ENCODE measurements around the gene ZNF232. TPM values are rescaled to one million over a fixed set of nuclear protein-coding genes. Genes with fewer than 3 reads are reported as not detected.
"Not testable (repeated sequence)": the region's sequence is repeated elsewhere in the genome, so short reads cannot be mapped to it uniquely, and the experiment has no call there.

ZNF232 gene
- 4.1 TPM for total RNA-seq
- long read RNA-seq, partial matches to known transcripts, result 2 of 5 reads
- long read RNA-seq, other reads (novel, unspliced or antisense), result 3 of 5 reads

GRCh38 chr17:5111402-5112204 is at the start of gene ZNF232:
TSS of gene ZNF232 (minus strand) at chr17:5111878. CDS start at chr17:5111822, 56 bp downstream.
- intact Hi-C loops (cut with micrococcal nuclease), result no loop called here
- TF ChIP-seq CTCF (IDR thresholded peaks at IDR 0.05; ENCODE audit: borderline replicate concordance), result no peak
- peak; percentile 94 for DNase-seq
- H3K4me3 ChIP-seq, result peak within 1 kb of the TSS; percentile 88
- H3K36me3 ChIP-seq, result peaks cover 34% of the 10 kb centered on the region
- H3K9me3 ChIP-seq (replicated peaks), result no peaks in the 10 kb centered on the region
- H3K4me1 ChIP-seq, result peaks cover 26% of the 10 kb centered on the region
- peaks cover 25% of the 10 kb centered on the region for H3K27me3 ChIP-seq (ENCODE audit: low read depth)
- peak within 1 kb of the TSS; percentile 86 for H3K27ac ChIP-seq (replicated peaks)

DNA sequence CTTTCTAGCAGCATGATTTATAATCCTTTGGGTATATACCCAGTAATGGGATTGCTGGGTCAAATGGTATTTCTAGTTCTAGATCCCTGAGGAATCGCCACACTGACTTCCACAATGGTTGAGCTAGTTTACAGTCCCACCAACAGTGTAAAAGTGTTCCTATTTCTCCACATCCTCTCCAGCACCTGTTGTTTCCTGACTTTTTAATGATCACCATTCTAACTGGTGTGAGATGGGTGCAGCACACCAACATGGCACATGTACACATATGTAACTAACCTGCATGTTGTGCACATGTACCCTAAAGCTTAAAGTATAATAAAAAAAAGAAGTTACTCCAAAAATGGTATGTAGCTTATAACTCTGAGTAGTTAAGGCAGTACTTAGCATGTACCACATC is 49.0 kb upstream of the ZNF232 start:
- intact Hi-C loops (cut with micrococcal nuclease); H3K9me3 ChIP-seq (replicated peaks); DNase-seq; H3K27ac ChIP-seq (replicated peaks); H3K36me3 ChIP-seq; H3K4me3 ChIP-seq; H3K4me1 ChIP-seq: not testable (repeated sequence)
- peaks cover 27% of the 10 kb centered on the region for H3K27me3 ChIP-seq (ENCODE audit: low read depth)

DNA sequence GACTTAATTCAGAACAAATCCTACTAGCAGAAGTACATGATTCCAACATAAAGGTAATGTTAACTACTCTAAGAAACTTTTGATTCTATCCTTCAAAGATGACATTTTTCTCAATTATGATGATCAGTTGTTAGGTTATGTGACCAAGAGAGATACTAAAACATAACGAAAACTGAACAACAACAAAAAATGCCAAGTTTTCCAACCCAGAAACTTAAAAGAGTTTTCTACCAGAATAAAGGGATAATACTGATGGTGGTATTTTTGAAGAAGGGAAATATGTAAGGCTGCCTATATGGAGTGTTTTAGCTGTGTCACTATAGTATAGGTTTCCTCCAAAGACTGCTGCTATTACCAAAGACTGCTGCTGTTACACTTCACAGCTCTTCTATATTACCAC is 34.4 kb upstream of the ZNF232 start:
- H3K4me1 ChIP-seq; H3K9me3 ChIP-seq (replicated peaks); H3K36me3 ChIP-seq; H3K4me3 ChIP-seq; intact Hi-C loops (cut with micrococcal nuclease); DNase-seq; H3K27ac ChIP-seq (replicated peaks): not testable (repeated sequence)
- peaks cover 41% of the 10 kb centered on the region for H3K27me3 ChIP-seq (ENCODE audit: low read depth)

DNA sequence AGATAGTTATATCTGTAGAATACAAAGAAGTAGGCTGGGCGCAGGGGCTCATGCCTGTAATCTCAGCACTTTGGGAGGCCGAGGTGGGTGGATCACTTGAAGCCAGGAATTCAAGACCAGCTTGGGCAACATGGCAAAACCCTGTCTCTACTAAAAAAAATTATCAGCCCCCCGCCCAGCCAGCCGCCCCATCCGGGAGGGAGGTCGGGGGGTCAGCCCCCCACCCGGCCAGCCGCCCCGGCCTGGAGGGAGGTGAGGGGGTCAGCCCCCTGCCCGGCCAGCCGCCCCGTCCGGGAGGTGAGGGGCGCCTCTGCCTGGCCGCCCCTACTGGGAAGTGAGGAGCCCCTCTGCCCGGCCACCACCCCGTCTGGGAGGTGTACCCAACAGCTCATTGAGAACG is 31.2 kb upstream of the ZNF232 start:
- H3K27ac ChIP-seq (replicated peaks); DNase-seq; intact Hi-C loops (cut with micrococcal nuclease); H3K4me3 ChIP-seq; H3K9me3 ChIP-seq (replicated peaks); H3K36me3 ChIP-seq; H3K4me1 ChIP-seq: not testable (repeated sequence)
- peaks cover 26% of the 10 kb centered on the region for H3K27me3 ChIP-seq (ENCODE audit: low read depth)

GRCh38 chr17:5139458-5139732 is 27.7 kb upstream of the ZNF232 start:
- DNase-seq, result no peak
- H3K4me1 ChIP-seq, result no peaks in the 10 kb centered on the region
- no peaks in the 10 kb centered on the region for H3K9me3 ChIP-seq (replicated peaks)
- peaks cover 4% of the 10 kb centered on the region for H3K27me3 ChIP-seq (ENCODE audit: low read depth)
- no peak overlapping the region for H3K4me3 ChIP-seq
- no peak for TF ChIP-seq CTCF (IDR thresholded peaks at IDR 0.05; ENCODE audit: borderline replicate concordance)
- intact Hi-C loops (cut with micrococcal nuclease), result no loop called here
- H3K36me3 ChIP-seq, result no peaks in the 10 kb centered on the region
- no peak overlapping the region for H3K27ac ChIP-seq (replicated peaks)

- Histone ChIP-seq H3K27me3 (ENCODE audit: low read depth) (peaks cover 4% of the 10 kb centered on the region), H3K27ac (replicated peaks) (no peak overlapping the region), H3K36me3 (no peaks in the 10 kb centered on the region), H3K4me1 (no peaks in the 10 kb centered on the region), H3K4me3 (no peak overlapping the region), H3K9me3 (replicated peaks) (no peaks in the 10 kb centered on the region)
- TF ChIP-seq CTCF (IDR thresholded peaks at IDR 0.05; ENCODE audit: borderline replicate concordance), result no peak
- intact Hi-C loops (cut with micrococcal nuclease), result no loop called here
- DNase-seq, result no peak
Measured at GRCh38 chr17:5138616-5139457, 27.2 kb upstream of the ZNF232 start.

GRCh38 chr17:5138198-5138544 is 26.5 kb upstream of the ZNF232 start:
- H3K9me3 ChIP-seq (replicated peaks); H3K4me3 ChIP-seq; DNase-seq; H3K4me1 ChIP-seq; H3K27me3 ChIP-seq (ENCODE audit: low read depth); H3K27ac ChIP-seq (replicated peaks); H3K36me3 ChIP-seq; intact Hi-C loops (cut with micrococcal nuclease): not testable (repeated sequence)

DNA sequence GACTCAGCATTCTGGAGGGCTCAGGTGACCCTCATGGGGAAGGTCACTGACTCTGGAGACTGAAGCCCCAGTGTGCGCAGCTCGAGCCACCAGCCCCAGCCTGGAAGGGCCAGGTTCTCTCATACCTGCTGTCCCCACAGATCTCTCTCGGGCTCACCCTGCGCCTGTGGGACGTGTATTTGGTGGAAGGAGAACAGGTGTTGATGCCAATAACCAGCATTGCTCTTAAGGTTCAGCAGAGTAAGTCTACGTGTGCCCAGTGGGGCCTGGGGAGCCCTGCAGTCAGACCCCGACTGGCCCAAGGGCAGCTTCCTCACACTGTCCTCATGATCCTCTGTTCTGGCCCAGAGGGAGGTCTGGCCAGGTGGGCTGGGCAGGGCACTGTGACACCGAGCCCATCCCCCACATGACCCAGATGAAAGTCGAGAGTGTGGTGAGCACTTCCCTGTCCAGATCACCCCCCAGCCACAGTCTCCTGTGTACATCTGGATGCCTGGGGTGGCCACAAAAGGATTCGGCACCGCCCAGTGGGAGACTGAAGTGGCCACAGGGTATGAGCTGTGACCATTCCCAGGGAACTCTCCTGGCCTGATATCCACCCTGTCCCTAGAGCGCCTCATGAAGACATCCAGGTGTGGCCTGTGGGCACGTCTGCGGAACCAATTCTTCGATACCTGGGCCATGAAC is 26.0 kb upstream of the ZNF232 start:
- H3K27ac ChIP-seq (replicated peaks); H3K4me1 ChIP-seq; H3K27me3 ChIP-seq (ENCODE audit: low read depth); H3K4me3 ChIP-seq; intact Hi-C loops (cut with micrococcal nuclease); DNase-seq; H3K9me3 ChIP-seq (replicated peaks); H3K36me3 ChIP-seq: not testable (repeated sequence)

DNA sequence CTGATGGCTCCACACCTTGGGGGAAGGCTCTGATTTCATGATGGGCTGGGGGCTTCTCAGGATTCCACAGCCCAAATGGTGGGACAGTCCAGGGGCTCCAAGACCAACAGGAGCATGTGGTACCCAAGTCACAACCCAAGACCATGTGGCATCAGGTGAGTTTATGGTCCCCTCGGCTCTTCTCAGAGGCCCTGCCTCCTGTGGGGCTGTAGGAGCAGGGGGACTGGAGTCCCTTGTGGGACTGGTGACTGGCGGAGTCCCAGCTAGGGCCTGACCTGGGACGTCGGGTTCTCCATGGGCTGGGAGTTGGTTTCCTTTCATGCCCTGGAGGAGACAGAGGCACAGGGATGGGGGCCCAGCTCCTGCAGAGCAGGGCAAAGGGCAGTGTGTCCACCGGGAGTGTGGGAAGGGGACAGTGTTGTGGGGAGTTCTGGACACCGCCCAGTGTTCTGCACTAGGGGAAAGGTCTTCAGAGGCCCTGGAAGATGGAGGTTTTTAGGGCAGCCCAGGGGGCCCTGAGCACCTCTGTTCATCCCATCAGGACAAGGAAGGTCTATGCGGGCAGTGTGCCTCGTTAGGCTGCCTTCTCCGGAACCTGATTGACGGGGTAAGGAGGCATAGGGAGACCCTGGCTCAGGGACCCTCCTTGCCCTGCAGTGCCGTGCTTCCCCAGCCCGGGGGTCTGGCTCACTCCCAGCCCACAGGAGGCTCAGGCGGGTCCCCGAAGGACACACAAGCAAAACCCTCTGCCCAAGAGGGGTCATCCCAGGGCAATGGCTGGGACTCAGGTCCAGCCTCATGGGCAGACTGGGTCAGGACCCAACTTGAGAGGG is 25.1 kb upstream of the ZNF232 start:
- H3K36me3 ChIP-seq; H3K9me3 ChIP-seq (replicated peaks); H3K27me3 ChIP-seq (ENCODE audit: low read depth); DNase-seq; intact Hi-C loops (cut with micrococcal nuclease); H3K27ac ChIP-seq (replicated peaks); H3K4me3 ChIP-seq; H3K4me1 ChIP-seq: not testable (repeated sequence)

Measured in left ventricle myocardium inferior (tissue), 1 donor.